Measurements from ENCODE around the gene ETS1. TPM values are rescaled to one million over a fixed set of nuclear protein-coding genes. Genes with fewer than 3 reads are reported as not detected.

Gene ETS1
- total RNA-seq, 1 donor from 2014 or later = 115 TPM

- Mint-ChIP-seq H3K4me1 (ENCODE audit: low read depth) (peaks cover 68% of the 10 kb centered on the region), H3K4me3 (ENCODE audit: unreplicated experiment) (no peak overlapping the region), H3K27me3 (ENCODE audit: low read depth) (no peaks in the 10 kb centered on the region), H3K36me3 (ENCODE audit: low read depth) (peaks cover 40% of the 10 kb centered on the region), H3K27ac (ENCODE audit: unreplicated experiment) (peak overlapping the region; percentile 77), H3K9me3 (ENCODE audit: low read depth) (no peaks in the 10 kb centered on the region)
- no peak for DNase-seq (ENCODE audit: low spot score)
- TF ChIP-seq CTCF (IDR thresholded peaks at IDR 0.05) = no peak
Measured at GRCh38 chr11:128473636-128474035, 113.7 kb downstream of the ETS1 start.

GRCh38 chr11:128472128-128473089 lies 114.9 kb downstream of the ETS1 start:
- no peak for DNase-seq (ENCODE audit: low spot score)
- H3K4me1 Mint-ChIP-seq (ENCODE audit: low read depth) = peaks cover 77% of the 10 kb centered on the region
- no peak for TF ChIP-seq CTCF (IDR thresholded peaks at IDR 0.05)
- no peaks in the 10 kb centered on the region for H3K27me3 Mint-ChIP-seq (ENCODE audit: low read depth)
- H3K27ac Mint-ChIP-seq (ENCODE audit: unreplicated experiment) = peak overlapping the region; percentile 52
- peaks cover 42% of the 10 kb centered on the region for H3K36me3 Mint-ChIP-seq (ENCODE audit: low read depth)
- H3K9me3 Mint-ChIP-seq (ENCODE audit: low read depth) = no peaks in the 10 kb centered on the region
- H3K4me3 Mint-ChIP-seq (ENCODE audit: unreplicated experiment) = no peak overlapping the region

- H3K4me1 Mint-ChIP-seq (ENCODE audit: low read depth) = peaks cover 85% of the 10 kb centered on the region
- no peak overlapping the region for H3K4me3 Mint-ChIP-seq (ENCODE audit: unreplicated experiment)
- TF ChIP-seq CTCF (IDR thresholded peaks at IDR 0.05) = no peak
- H3K9me3 Mint-ChIP-seq (ENCODE audit: low read depth) = no peaks in the 10 kb centered on the region
- peak overlapping the region; percentile 68 for H3K27ac Mint-ChIP-seq (ENCODE audit: unreplicated experiment)
- peaks cover 37% of the 10 kb centered on the region for H3K36me3 Mint-ChIP-seq (ENCODE audit: low read depth)
- H3K27me3 Mint-ChIP-seq (ENCODE audit: low read depth) = no peaks in the 10 kb centered on the region
- no peak for DNase-seq (ENCODE audit: low spot score)
Measured at GRCh38 chr11:128471138-128471661, 116.2 kb downstream of the ETS1 start.

- no peak for DNase-seq (ENCODE audit: low spot score)
- H3K27me3 Mint-ChIP-seq (ENCODE audit: low read depth) = no peaks in the 10 kb centered on the region
- H3K27ac Mint-ChIP-seq (ENCODE audit: unreplicated experiment) = peak overlapping the region; percentile 100
- peaks cover 35% of the 10 kb centered on the region for H3K36me3 Mint-ChIP-seq (ENCODE audit: low read depth)
- no peak overlapping the region for H3K4me3 Mint-ChIP-seq (ENCODE audit: unreplicated experiment)
- no peaks in the 10 kb centered on the region for H3K9me3 Mint-ChIP-seq (ENCODE audit: low read depth)
- H3K4me1 Mint-ChIP-seq (ENCODE audit: low read depth) = peaks cover 91% of the 10 kb centered on the region
- no peak for TF ChIP-seq CTCF (IDR thresholded peaks at IDR 0.05)
Measured at GRCh38 chr11:128470081-128470480, 117.3 kb downstream of the ETS1 start.

- Mint-ChIP-seq H3K9me3 (ENCODE audit: low read depth) (no peaks in the 10 kb centered on the region), H3K4me1 (ENCODE audit: low read depth) (peaks cover 91% of the 10 kb centered on the region), H3K27ac (ENCODE audit: unreplicated experiment) (peak overlapping the region; percentile 100), H3K36me3 (ENCODE audit: low read depth) (peaks cover 33% of the 10 kb centered on the region), H3K27me3 (ENCODE audit: low read depth) (no peaks in the 10 kb centered on the region), H3K4me3 (ENCODE audit: unreplicated experiment) (no peak overlapping the region)
- no peak for DNase-seq (ENCODE audit: low spot score)
- no peak for TF ChIP-seq CTCF (IDR thresholded peaks at IDR 0.05)
Measured at GRCh38 chr11:128469220-128469619, 118.1 kb downstream of the ETS1 start.
